GM18498 (cell line): ENCODE results near the gene ARHGAP26.

Source experiments
- ATAC-seq: cut with Tn5 transposase; IDR thresholded peaks from one replicate; pipeline ENCODE4 v1.9.1; 2021; ENCODE audit warnings: mild to moderate bottlenecking, moderate library complexity; ENCODE audit not compliant: unreplicated experiment

The ARHGAP26 gene

DNA sequence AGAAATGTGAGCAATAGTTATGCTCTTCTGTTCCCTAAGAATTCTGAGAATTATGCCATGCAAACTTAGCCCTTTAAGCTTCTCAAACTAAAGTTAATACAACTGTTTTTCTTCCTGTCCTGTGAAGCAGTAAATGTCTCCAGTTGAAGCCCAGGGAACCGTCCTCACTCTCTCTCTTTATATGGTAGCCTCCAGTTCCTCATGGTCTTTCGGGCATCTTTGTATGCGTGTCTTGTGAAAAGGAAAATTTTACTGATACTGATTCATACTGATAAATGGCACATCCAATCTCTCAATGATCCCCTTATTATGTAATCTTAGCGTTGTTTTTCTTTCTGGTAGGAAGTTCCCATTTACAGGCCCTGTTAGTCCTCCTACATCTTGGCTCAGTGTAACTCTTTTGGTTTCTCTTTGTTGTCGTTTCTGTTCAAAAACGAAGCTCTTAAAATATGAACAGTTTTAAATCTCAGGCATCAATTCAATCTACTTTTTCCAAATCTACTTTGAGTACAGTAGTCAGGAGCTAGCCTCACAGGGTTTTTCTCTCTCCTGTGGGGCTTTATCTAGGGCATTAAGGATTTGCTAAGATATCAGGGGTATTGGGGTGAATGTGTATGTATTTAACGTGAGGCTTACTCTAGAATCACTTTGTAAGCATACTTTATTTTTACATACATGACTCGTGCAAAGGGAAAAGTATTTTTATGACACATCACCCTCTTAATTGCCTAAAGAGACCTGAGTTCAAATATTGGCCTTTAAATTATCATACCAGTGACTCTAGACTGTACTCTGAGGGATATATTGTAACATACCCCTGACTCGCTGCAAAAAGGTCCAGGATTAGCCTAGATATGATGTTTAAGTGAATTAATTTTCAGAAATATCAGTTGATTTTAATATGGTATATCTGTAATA lies 375.3 kb downstream of the ARHGAP26 start:
- ATAC-seq = no peak

DNA sequence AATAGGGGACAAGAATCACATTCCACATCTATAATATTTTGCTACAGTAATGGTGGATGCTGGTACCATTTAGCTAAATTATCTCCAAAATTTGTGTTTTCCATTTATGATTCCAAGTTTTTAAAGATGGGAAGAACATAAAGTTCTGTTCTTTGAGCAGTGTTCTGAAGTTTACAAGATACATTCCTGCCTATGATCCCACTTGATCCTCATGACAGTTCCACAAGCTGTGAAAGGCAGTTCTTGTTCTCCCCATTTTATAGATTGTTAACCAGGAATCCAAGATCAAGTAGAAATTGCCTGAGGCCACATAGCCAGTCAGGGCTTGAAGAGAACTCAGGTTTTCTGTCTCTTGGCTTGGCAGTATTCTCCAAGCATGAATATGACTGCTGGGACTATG lies 376.0 kb downstream of the ARHGAP26 start:
- ATAC-seq = no peak

DNA sequence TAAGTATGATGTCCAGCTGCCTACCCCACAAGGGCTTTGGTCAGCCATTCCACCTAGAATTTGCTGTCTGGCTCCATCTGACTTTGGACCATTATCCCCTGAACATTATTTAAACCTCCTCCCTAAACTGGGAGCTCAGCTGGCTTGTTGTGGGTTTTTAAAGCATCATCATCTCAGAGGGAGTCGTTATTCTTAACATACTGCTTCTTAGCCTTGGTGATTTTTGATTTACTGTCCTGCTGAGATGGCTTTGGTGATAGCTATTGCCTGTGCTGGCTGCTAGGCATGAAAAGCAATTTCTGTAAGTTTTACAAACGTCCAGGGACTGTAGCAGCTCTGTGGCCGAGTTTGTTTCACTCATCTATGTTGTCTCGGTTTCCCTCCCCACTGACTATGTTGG lies 377.2 kb downstream of the ARHGAP26 start:
- ATAC-seq = no peak

DNA sequence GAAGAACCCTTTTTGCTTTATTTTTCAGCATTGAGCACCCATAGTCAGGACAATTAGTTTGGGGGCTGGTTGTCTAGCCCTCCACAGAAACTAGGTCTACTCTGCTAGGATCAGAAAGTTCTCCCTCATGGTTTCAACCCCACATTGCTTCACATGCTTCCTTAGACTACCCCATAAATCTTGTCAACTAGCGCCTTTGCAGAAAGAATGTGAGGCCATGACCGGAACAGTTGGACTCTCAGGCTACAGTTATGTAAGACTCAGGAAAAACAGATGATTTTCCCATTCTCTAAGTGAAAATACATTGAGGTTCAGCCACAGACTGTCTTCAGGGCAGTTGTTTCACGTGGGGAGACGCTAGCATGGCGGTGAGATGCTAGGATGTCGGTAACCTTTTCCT lies 377.7 kb downstream of the ARHGAP26 start:
- ATAC-seq = no peak

DNA sequence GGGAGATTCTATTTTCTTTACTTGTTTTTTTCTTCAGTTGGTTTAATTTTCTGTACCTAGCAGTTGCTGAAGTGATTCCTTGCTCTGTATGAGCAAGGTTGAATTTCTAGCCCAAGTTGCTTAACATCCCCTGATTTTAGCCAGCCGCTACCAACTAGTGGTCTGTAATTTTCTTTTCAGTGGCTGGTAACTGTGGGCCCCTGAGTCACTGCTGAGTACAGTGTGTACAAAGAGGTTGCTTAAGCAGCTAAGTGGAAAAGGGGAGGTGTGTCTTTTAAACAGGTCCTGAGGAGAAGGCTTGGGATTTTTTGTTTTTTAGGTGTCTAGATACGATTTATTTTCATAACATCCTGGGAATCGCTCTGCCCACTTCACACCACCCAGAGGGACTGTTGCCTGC lies 378.6 kb downstream of the ARHGAP26 start:
- ATAC-seq = no peak

DNA sequence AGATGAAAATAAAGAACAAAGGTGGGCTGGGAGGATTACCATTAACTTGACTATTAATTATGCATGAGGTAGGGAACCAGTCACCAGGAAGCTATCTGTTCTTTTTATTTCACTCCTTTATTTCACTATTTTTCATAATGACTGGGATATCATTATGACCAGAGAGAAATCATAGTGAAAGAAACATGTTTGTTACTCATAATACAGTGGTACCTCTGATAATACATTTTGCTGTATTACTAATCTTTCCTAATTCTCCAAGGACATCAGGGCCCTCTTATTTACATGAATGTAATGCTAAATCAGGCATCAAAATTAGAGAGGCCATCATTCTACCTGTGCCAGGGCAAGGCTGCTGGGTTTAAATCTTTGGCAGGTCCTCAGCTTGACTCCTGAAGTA lies 379.6 kb downstream of the ARHGAP26 start:
- ATAC-seq = no peak

DNA sequence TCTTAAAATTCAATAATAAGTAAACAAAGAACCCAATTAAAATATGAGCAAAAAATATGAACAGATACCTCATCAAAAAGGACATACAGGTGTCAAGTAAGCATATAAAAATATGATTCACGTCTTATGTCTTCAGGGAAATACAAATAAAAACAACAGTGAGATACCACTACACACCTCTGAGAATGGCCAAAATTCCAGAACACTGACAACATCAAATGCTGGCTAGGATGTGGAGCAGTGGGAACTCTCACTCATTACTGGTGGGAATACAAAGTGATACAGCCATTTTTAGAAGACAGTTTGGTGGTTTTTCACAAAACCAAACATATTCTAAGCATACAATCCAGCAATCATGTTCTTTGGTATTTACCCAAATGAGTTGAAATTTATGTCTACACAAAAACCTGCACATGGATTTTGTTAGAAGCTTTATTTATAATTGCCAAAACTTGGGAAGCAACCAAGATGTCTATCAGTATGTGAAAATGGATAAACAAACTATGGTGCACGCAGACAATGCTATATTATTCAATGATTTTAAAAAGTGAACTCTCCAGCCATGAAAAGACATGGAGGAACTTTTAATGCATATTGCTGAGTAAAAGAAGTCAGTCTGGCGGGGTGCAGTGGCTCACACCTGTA lies 381.0 kb downstream of the ARHGAP26 start:
- ATAC-seq = no peak

DNA sequence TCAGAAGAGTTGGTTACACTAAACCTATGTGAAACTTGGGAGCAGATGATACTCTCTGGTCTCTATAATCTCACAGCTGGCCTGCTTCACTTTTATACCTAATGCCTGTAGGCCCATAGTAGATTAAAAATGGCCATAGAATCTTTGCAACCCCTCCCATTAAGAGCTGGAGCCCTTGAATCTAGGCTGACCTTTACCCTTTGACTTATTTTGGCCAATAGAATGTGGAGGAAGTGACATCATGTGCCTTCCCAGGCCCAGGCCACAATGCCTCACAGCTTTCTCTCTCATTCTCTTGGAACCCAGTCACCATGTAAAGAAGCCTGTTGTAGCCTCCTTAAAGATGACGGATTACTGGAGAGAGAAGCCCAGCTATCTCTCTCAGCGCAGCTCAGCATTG lies 382.3 kb downstream of the ARHGAP26 start:
- no peak for ATAC-seq

DNA sequence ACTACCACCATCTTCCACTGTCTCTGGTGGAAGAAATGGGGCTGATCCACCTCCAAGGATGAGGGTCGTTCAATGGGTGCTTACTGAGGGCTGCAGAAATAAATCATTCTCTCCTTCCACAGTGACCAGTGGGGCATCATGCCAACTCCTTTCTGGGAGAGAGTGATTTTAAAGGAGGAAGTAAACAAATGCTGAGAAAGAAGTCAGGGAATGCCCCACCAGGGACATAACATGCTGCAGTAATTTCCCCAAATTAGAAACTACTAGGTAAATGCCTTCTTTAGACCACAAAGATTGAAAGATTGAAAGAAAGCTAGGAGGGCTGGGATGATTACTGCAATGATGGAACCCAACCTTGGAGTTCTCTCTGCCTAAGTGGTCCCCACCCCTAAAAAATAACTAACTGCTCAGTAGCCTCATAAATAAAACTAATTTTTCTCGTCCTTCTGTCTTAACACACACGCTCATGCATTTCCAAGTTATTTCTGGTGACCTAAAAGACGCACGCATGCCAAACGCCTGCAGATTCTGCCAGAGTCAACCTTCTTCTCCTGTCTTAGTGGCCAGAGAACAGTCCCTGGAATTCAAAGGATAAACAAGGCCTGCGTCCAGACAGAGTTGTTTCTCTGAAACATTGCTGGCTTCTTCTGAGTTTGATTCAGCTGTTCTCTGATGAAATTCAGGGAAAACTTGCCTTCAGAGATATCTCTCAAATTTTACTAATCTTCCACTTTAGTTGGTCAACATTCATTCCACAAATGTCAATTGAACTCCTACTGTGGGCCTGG lies 383.3 kb downstream of the ARHGAP26 start:
- no peak for ATAC-seq

DNA sequence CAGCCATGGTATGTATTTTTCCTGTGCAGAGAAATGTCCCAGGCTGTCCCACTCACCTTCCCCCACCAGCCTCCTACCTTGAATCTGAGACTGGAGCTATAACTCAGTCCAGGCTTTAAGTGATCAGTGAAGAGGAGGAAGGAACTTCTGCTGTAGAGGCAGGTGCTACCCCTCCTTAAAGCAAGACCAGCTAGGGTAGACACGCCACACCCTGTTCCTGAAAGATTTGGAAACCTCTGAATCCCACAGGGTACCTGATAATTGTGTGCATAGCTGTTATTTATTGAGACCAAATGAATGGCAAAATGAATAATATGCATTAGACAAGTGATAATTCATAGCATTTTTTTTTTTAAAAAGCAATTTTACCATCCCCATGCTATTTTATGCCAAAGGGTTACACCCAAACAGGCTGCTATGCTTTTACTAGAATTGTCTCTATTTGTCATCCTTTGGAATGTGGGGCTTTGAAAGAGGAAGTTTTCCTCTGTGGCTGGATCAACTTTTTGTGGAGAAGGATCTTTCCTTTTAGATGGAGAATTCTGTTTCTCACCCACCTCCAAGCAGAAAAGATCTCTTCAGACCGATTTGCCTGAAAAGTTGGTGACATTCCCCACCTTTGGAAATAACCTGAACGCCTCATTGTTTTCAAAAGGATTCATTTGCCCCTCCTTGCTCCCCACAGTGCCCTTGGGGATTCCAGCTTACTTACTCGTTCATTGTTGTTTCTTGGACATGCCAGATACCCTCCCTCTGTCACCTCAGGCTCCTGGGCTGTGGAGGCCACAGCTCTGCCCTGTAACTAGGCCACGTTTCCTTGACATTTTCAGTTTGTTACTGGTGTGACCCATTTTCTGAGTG lies 384.6 kb downstream of the ARHGAP26 start:
- ATAC-seq = no peak

DNA sequence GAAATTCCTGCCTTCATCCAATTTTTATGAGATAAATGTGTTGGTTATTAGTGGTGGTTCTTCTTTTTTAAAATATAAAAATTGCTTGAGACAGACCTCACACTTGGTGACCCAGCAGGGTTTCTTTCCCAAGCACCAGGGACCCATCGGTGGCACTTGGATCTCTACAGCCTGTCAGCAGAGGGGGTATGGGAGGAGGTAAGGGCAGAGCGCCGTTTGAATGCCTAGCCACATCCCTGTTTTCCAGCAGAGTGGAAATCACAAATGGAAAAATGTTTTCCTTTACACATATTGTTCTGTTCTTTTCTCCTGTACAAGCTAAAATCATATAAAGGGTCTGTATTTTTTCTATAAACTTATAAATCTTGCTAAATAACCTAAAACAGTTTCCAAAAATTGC lies 385.3 kb downstream of the ARHGAP26 start:
- ATAC-seq = no peak

DNA sequence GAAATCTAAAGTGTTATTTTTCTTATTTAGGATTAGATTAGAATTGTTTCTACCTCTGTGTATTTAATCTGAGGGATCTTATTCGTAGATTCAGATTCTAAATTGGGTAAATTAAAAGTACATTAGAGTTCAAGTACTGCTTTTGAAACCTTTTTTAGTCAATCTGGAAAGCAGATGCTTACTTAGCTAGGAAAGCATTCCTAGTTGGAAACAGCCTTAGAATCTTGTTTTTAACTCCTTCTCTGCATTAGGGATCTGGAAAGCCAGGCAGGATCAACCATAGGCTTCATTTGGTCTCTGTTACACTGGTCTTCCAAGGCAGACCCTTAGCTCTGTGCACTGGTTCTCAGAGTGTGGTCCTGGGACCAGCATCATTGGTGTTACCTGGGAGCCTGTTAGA lies 385.9 kb downstream of the ARHGAP26 start:
- ATAC-seq = no peak

DNA sequence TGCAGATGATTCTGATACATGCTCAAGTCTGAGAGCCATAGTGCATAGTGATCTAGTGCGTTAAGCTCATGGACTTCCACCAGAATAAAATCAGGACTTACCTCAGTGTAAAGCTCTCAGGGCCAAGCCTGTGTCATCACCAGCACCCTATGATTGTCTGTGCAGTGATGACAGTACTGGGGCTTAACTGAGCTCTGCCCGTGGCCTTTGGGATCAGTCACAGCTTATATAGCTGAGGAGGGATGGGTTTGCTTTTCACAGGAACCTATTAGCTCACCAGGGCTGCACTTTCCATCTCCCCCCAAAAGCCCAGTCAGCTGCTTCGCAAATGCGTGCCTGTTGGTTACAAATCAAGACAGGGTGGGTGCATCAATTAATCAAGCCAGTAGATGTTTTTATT lies 386.4 kb downstream of the ARHGAP26 start:
- ATAC-seq = no peak

DNA sequence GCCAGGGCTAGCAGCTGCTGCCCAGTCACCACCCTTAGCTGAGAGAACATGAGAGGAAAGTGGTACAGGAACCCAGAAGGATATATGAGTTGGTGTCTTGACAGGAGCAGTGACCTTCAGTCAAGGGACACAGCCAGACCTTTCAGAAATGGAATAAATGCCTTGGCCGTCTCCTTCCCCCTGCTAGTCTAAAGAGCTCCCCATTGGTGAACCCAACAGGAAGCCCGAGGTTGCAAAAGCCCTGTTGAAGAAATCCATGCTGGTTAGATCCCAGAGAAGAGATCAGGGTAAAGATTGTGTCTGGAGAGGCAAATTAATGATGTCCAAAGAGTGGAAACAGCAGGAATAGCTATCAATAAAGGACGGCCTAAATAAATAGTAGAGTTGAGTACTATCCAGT lies 388.9 kb downstream of the ARHGAP26 start:
- ATAC-seq = no peak

DNA sequence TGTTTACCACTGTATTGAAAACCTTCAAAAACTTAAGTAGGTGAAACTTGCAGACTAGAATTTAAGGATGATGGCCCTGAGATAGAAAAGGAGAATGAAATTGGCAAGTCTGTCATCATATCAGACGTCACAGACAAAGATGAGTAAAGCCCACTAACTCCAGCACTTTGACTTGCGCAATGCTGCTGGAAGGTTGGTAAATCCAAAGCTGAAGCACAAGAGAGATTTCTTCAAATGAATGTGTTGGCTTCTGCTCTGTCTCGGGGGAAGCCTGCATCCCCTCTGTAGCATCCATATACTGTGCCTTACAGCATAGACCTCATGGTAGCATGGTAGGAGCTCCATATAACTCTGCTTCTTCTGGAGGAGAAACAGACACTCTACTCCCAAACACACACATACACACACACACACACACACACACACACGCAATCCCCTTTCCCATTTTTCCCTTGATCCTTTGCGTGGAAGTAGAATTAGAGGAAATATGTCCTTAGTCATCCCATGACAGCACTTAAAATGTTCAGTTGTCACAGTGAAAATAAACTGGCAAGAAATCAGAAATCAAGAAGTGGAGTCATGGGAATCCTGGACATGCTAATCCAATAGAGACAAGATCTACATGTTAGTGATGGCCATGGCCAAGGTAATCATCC lies 391.8 kb downstream of the ARHGAP26 start:
- ATAC-seq = no peak

DNA sequence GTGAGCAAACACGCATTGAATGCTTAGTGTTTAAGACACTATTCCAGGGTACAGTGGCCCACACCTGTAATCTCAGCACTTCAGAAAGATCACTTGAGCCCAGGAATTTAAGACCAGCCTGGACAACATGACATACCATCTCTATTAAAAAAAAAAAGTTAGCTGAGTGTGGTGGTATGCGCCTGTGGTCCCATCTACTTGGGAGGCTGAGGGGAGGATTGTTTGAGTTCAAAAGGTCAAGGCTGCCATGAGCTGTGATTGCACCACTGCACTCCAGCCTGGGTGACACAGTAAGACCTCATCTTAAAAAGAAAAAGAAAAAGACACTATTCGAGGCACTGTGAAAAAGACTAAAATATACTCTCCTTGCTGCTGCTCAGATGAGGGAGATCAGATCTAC lies 392.6 kb downstream of the ARHGAP26 start:
- no peak for ATAC-seq

DNA sequence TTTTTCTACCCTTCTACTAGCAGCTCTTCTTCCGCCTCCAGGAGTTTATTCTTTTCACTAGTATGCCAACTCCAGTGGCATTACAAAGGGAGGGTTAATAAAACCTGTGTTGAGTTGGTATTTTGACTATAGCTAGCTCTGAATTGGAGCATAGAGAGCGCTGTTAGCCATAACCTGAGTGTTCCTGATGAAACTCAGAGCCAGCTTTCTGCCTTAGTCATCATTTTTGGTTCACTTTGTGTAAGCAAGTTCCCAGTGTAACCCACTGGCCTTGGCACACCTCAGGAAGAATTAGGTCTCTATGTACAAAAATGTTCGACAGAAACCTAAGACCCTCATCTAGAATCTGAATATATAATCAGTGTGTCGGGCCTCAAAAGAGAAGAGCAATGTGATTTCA lies 394.4 kb downstream of the ARHGAP26 start:
- no peak for ATAC-seq

DNA sequence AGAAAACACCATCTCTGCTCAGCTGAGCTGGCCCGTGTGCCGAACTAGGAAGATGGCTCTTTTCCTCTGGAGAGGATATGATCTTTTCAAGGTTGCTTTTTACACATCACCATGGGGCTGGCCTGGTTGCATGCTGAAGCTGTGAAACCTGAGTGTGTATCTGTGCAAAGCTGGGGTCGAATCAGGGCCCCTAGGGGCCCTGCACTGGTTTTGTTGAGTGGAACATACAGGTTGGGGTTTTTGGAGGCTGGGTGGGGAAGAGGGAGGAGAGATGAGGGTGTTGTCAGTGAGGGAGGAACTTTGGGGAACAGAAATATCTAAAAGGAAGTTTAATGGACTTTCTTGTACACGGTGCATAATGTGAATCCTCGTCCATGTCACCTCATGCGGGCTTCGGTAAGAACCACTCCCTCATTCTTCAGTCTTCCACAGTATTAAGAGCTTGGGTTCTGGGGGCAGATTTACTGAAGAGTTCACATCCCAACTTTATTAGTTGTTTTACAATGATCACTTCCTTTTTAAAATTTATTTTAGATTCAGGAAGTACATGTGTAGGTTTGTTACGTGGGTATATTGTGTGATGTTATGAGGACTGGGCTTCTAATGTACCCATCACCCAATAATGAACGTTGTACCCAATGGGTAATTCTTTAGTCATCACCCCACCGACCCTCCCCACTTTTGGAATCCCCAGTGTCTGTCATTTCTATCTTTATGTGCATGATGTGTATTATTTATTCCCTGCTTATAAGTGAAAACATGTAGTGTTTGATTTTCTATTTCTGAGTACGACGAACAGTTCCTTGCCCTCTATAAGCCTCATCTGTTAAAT lies 395.1 kb downstream of the ARHGAP26 start:
- no peak for ATAC-seq

DNA sequence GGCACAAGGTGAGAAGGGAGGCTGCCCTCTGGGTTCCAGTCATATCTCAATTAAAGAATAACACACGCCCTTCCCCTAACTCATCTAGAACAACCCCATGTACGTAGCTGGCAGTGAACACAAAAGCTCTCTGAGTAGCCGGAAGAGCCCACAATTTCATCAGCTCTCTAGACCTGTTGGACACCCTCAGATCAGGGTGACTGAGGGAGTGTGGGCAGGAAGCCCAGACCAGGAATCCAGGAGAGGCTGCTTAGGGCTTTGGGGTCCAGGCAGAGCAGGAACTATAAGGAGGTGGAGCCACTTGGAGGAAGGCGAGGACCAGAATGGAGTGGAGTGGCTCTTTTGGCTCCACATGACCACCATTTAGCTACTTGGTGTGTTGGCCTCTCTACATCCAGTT lies 395.9 kb downstream of the ARHGAP26 start:
- no peak for ATAC-seq
